ENCODE measurements around the gene AJAP1.
"Not testable (repeated sequence)": the region's sequence is repeated elsewhere in the genome, so short reads cannot be mapped to it uniquely, and the experiment has no call there.

AJAP1 gene

GRCh38 chr1:4653796-4654725 is at the start of gene AJAP1:
AJAP1 (plus strand) TSS chr1:4654609; CDS start chr1:4655426, 817 bp downstream.
- DNase-seq (ENCODE audit: low read depth): no peak

- no peak for DNase-seq (ENCODE audit: low read depth)
Observed at GRCh38 chr1:4605158-4605557, 49.3 kb upstream of the AJAP1 start.

GRCh38 chr1:4611563-4612341 is 42.7 kb upstream of the AJAP1 start:
- DNase-seq (ENCODE audit: low read depth): no peak

- DNase-seq (ENCODE audit: low read depth): no peak
Observed at GRCh38 chr1:4612991-4613390, 41.4 kb upstream of the AJAP1 start.

- no peak for DNase-seq (ENCODE audit: low read depth)
Observed at GRCh38 chr1:4613606-4614370, 40.6 kb upstream of the AJAP1 start.

- no peak for DNase-seq (ENCODE audit: low read depth)
Observed at GRCh38 chr1:4614371-4615137, 39.9 kb upstream of the AJAP1 start.

GRCh38 chr1:4615138-4615470 is 39.3 kb upstream of the AJAP1 start:
- DNase-seq (ENCODE audit: low read depth): no peak

- DNase-seq (ENCODE audit: low read depth): no peak
Observed at GRCh38 chr1:4615501-4615900, 38.9 kb upstream of the AJAP1 start.

GRCh38 chr1:4616831-4617465 is 37.5 kb upstream of the AJAP1 start:
- no peak for DNase-seq (ENCODE audit: low read depth)

GRCh38 chr1:4617506-4617905 is 36.9 kb upstream of the AJAP1 start:
- no peak for DNase-seq (ENCODE audit: low read depth)

GRCh38 chr1:4618827-4619226 is 35.6 kb upstream of the AJAP1 start:
- DNase-seq (ENCODE audit: low read depth): not testable (repeated sequence)

- DNase-seq (ENCODE audit: low read depth): no peak
Observed at GRCh38 chr1:4621646-4622045, 32.8 kb upstream of the AJAP1 start.

- DNase-seq (ENCODE audit: low read depth): no peak
Observed at GRCh38 chr1:4622821-4623220, 31.6 kb upstream of the AJAP1 start.

GRCh38 chr1:4624141-4624715 is 30.2 kb upstream of the AJAP1 start:
- no peak for DNase-seq (ENCODE audit: low read depth)

- DNase-seq (ENCODE audit: low read depth): no peak
Observed at GRCh38 chr1:4624801-4625200, 29.6 kb upstream of the AJAP1 start.

GRCh38 chr1:4626061-4626460 is 28.3 kb upstream of the AJAP1 start:
- DNase-seq (ENCODE audit: low read depth): no peak

GRCh38 chr1:4626560-4627319 is 27.7 kb upstream of the AJAP1 start:
- DNase-seq (ENCODE audit: low read depth): no peak

- DNase-seq (ENCODE audit: low read depth): no peak
Observed at GRCh38 chr1:4627353-4627752, 27.1 kb upstream of the AJAP1 start.

- DNase-seq (ENCODE audit: low read depth): no peak
Observed at GRCh38 chr1:4628992-4629391, 25.4 kb upstream of the AJAP1 start.

GRCh38 chr1:4630561-4630960 is 23.8 kb upstream of the AJAP1 start:
- no peak for DNase-seq (ENCODE audit: low read depth)

All from fibroblast of the conjunctiva (primary cell).